Heart left ventricle (tissue), 13 donors: ENCODE data around the gene NPY2R.

Experiments
- POLR2A ChIP-seq, 2 donors: fragments of 450-650 bp; IDR thresholded peaks; one replicate each; pipeline ENCODE4 v1.6.1; 2017; ENCODE audit warnings: antibody characterized with exemption in 2 of 2, mild to moderate bottlenecking in 2 of 2, moderate library complexity in 2 of 2
- TF ChIP-seq, protein P1 (sequence below), 12 donors: fragments of 200-600 bp; sonication (generic) in 4 of 12; IDR thresholded peaks; one replicate each; pipeline versions ENCODE4 v1.5.0 to v1.8.0; 2018 to 2022; ENCODE audit warnings: antibody characterized with exemption in 12 of 12, mild to moderate bottlenecking in 5 of 12
- donor health status: ischemic (EF 13 %, LVEDD 7.1; RV severe dilation, severe dysfunction).
- donor health status: DM: no; HTN: yes; CAD: no.
- donor health status: DM: no; HTN: no; CAD: no.
- donor health status: ischemic (EF 25% LVEDD 6.9; RV normal size, moderate dysfunction).
- donor health status: ischemic (EF 25% LVEDD 5.7; RV mildly dilated, moderate dysfunction).
- donor health status: ischemic (EF 35%, LVEDD 5.7; RV mildly dilated, moderate dysfunction).
- donor health status: nonischemic (EF 11% LVEDD 7.7; RV severe dilation, severe dysfunction).
- donor health status: DM: yes; HTN: yes; CAD: no.
- donor health status: PGD.
- donor health status: ischemic (EF 29% LVEDD 5.4; RV normal size, mild dysfunction).
- donor health status: nonischemic (EF 23%, LVEDD 6.1; RV moderate dilation, normal function).

DNA sequence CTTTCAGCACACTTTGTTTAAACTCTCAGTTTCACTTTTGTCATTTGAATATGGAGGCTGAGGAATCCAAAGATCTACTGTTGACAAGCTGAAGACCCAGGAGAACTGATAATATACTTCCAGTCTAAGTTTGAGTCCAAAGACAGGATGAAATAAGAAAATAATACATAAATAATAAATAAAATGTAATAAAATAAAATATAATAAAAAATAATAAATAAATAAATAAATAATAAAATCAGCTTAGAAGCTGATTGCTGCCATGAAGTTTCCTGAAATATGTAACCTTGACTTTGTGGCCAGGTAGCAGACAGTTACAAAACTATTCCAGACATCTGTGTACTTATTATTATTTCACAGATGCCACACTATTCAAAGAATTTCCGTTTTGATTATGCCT is 55.0 kb downstream of the NPY2R start:
- TF ChIP-seq, protein P1, sequence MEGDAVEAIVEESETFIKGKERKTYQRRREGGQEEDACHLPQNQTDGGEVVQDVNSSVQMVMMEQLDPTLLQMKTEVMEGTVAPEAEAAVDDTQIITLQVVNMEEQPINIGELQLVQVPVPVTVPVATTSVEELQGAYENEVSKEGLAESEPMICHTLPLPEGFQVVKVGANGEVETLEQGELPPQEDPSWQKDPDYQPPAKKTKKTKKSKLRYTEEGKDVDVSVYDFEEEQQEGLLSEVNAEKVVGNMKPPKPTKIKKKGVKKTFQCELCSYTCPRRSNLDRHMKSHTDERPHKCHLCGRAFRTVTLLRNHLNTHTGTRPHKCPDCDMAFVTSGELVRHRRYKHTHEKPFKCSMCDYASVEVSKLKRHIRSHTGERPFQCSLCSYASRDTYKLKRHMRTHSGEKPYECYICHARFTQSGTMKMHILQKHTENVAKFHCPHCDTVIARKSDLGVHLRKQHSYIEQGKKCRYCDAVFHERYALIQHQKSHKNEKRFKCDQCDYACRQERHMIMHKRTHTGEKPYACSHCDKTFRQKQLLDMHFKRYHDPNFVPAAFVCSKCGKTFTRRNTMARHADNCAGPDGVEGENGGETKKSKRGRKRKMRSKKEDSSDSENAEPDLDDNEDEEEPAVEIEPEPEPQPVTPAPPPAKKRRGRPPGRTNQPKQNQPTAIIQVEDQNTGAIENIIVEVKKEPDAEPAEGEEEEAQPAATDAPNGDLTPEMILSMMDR (IDR thresholded peaks at IDR 0.05), result no peak
- TF ChIP-seq POLR2A (IDR thresholded peaks at IDR 0.05), result no peak
